OCI-LY1 (cell line): Measurements from ENCODE around the gene SEMA4A.

Experiments
- CTCF ChIP-seq: fragments of 200-600 bp; sonication (generic), shearing (Covaris generic); IDR thresholded peaks from 2 replicates; pipeline ENCODE4 v1.5.1; 2017; ENCODE audit warnings: mild to moderate bottlenecking, antibody characterized with exemption, low read length, moderate library complexity, mixed read lengths
- EZH2 ChIP-seq: fragments of 200-600 bp; sonication (generic), shearing (Covaris generic); IDR thresholded peaks from 2 replicates; pipeline ENCODE4 v1.8.0; 2017; ENCODE audit warnings: borderline replicate concordance, mixed run types, mild to moderate bottlenecking, antibody characterized with exemption, low read length, moderate library complexity, mixed read lengths

DNA sequence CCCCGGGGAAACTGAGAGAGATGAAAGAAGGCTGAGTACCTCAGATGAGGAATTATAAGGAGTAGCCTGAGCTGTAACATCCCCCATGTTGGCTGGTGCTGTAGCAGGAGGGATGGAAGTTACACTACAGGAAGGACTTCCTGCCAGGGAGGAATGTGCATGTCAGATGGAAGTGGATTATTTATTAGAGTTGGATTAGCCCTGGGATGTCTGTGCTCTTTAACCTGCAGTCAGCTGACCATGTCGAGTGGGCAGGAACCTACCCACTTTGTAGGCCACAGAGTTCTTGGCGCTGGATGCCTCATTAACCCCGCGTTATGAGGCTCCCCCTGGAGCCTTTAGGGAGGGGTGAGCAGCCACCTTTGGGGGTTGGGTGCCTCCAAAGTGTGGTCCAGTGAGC is 757 bp upstream of the SEMA4A start:
- TF ChIP-seq CTCF (no peak), EZH2 (no peak)
